H1 (cell line): ENCODE measurements around the gene ADCY5. TPM values are rescaled to one million over a fixed set of nuclear protein-coding genes. Genes with fewer than 3 reads are reported as not detected.

Experiments used
- SP4 ChIP-seq: IDR thresholded peaks from 2 replicates; pipeline ENCODE4 v1.6.1; 2012; ENCODE audit warnings: low read length, inconsistent platforms
- polyA plus RNA-seq, 7 experiments: library from polyadenylated mRNA; depleted of rRNA in 3 of 7; stranded (reverse) in 5 of 7; unstranded in 2 of 7; fragments of >200 nt in 5 of 7; fragments of 200-250 nt in 2 of 7; gene quantifications; 1 replicate in 5 of 7; 2 replicates in 1 of 7; 4 replicates in 1 of 7; pipeline versions ENCODE4 v1.2.1 to v1.2.3, GENCODE V29; 2011 to 2013; ENCODE audit warnings: missing spikeins in 2 of 7, mixed read lengths in 2 of 7
- total RNA-seq: library from RNA; stranded (reverse); fragmentation: NEBNext Ultra II Directional; extraction: Animal tissue kit (Norgen Biotek cat#: 25700); gene quantifications from 2 replicates; pipeline ENCODE4 v1.2.1, GENCODE V29; 2021
- TF ChIP-seq, protein P1 (sequence below), 3 experiments: IDR thresholded peaks; 1 replicate in 2 of 3; 2 replicates in 1 of 3; pipeline versions ENCODE4 v1.5.1 to v1.6.1; 2011; ENCODE audit warnings: low read length in 3 of 3, mild to moderate bottlenecking in 3 of 3, inconsistent platforms in 2 of 3, low read depth in 1 of 3, moderate library complexity in 1 of 3; ENCODE audit not compliant: insufficient read depth in 1 of 3; ENCODE audit errors: control extremely low read depth in 1 of 3

The ADCY5 gene
- total and polyA plus RNA-seq, 2 of the 8 experiments (the other 6 are each of a cell fraction or from before 2014, with no cell fraction given) = 18.9 to 40.8 TPM

DNA sequence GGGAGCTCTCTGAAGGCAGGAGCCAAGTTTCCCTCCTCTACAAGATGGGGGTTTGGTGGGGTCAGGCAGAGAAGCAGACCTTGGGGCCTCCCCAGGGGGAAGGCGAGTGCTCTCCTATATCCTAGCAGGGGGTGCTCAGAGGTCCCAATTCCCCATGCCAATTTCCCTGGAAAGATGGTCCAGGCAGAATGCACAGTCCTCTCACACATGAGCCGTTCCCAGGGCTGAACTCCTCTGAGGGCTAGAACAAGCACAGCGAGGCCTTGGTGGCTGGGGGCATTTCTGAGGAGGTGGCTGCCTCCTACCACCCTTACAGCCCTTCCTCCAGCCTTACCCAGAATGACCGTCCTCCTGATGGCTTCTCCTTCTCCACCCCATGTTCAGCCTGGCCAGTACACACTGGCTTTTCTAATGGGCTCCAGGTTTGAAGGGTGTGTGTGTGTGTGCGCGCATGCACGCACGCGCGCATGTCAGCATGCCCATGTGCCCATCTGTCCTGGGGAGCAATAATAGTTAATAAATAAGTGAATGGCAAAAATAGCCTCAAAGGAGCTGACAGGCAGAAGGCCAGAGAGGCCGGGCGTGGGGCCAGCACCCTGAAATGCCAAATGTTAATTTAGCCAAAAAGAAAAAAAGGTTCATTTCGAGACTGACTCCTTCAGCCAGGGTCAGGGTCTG, 24.4 kb downstream of the ADCY5 start (continued):
- TF ChIP-seq, protein P1, sequence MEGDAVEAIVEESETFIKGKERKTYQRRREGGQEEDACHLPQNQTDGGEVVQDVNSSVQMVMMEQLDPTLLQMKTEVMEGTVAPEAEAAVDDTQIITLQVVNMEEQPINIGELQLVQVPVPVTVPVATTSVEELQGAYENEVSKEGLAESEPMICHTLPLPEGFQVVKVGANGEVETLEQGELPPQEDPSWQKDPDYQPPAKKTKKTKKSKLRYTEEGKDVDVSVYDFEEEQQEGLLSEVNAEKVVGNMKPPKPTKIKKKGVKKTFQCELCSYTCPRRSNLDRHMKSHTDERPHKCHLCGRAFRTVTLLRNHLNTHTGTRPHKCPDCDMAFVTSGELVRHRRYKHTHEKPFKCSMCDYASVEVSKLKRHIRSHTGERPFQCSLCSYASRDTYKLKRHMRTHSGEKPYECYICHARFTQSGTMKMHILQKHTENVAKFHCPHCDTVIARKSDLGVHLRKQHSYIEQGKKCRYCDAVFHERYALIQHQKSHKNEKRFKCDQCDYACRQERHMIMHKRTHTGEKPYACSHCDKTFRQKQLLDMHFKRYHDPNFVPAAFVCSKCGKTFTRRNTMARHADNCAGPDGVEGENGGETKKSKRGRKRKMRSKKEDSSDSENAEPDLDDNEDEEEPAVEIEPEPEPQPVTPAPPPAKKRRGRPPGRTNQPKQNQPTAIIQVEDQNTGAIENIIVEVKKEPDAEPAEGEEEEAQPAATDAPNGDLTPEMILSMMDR (IDR thresholded peaks at IDR 0.05; ENCODE audit: control extremely low read depth in 1 of 3, insufficient read depth in 1 of 3, low read depth in 1 of 3, low read length in 3 of 3) = no peak
- no peak for TF ChIP-seq SP4
- TF ChIP-seq, all 59 proteins: peak for 0
